ENCODE measurements around the gene C1GALT1C1L.
A peak's percentile ranks its signal among the peaks of the same experiment; 100 is the strongest.
"Not testable (repeated sequence)": the region's sequence is repeated elsewhere in the genome, so short reads cannot be mapped to it uniquely, and the experiment has no call there.

C1GALT1C1L gene

GRCh38 chr2:43653506-43653905 is 22.7 kb downstream of the C1GALT1C1L start:
- no peak for DNase-seq (ENCODE audit: low read depth in 2 of 2)

DNA sequence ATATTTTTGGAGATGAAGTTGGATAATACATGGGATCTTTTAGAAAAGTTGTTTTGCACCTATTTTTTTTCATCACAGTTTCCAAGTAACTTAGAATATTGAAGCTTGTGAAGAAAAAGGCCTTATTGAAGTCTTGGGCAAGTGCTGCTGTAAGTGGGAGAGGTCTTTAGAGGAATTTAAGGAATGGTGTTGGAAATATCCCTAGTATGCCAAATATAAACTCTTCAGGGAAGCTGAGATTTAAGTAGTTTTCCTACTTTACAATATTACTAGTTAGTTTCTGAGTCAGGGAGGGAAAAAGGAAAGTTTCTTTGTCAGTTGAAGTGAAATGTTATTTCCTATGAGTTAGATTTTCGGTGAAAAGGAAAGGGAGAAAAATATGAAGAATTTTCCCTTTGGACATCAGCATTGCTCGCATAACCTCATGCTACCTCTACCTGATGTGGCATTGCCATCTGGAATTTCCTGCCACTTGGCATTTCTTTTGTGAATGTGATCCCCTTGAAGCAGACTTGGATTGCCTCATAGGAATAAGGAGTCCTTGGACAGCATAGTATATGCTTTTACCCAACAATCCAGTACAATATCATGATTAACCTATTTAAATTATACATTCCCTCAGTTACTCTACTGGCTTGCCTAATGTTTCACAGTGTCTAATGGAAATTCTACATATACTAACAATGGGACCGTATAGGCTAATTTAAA is 27.1 kb downstream of the C1GALT1C1L start:
- DNase-seq (ENCODE audit: low read depth in 2 of 2), result no peak

GRCh38 chr2:43643680-43644079 is 32.5 kb downstream of the C1GALT1C1L start:
- DNase-seq (ENCODE audit: low read depth in 2 of 2), result no peak

DNA sequence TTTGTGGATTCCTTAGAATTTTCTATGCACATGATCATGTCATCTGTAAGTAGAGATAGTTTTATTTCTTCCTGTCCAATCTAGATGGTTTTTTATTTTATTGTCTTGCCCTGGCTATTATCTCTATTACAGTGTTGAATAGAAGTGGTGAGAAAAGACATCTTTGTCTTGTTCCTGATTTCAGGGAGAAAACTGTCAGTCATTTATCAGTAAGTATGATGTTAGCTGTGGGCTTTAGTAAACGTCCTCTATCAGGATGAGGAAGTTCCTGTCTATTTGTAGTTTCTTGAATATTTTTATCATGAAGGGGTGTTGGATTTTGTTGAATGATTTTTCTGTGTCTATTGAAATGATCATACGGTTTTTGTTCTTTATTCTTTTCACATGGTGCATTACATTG is 33.9 kb downstream of the C1GALT1C1L start:
- DNase-seq (ENCODE audit: low read depth in 2 of 2), result no peak

DNA sequence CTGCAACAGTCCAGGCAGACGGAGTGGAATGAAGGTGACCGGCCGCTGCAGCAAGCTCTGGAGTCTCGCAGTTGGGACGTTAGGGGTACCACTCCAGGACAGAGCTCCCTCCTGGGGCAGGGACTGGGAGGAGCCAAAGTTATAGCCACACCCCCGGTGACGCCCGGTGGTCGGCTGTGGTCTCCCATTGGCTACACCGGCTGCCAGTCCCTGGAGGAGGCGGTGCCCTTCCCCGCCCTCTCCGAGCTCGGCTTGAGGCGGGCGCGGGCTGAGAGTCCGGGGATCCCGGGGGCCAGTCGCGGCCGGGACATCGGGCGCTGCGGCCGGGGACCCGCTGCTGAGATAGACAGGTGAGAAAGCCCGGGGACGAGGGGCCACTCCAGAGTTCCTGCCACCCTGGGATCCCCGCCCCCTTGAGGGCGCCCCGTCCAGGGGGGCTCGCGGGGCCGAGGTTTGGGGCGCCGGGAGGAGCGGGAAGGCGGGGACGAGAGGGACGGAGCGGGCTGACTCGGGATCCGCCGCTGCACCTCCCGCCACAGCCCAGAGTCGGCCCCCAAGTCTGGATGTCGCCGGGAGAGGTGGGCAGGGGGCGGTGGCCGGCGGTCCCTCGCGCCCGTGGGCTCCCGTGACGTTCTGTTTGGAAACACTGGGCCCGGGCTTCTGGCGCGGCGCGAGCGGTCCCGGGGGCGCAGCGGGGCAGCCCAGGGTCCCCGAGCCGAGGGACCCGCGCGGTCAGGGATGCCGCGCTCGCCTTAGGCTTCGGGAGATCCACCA is 39.0 kb downstream of the C1GALT1C1L start, which contains the start of gene PLEKHH2:
TSS of gene PLEKHH2 (plus strand) at position 231 of the 774 bp plus-strand sequence. CDS start 7,414 bp downstream, outside the sequence.
- peak; percentile 74 to 80 for DNase-seq (ENCODE audit: low read depth in 2 of 2)

DNA sequence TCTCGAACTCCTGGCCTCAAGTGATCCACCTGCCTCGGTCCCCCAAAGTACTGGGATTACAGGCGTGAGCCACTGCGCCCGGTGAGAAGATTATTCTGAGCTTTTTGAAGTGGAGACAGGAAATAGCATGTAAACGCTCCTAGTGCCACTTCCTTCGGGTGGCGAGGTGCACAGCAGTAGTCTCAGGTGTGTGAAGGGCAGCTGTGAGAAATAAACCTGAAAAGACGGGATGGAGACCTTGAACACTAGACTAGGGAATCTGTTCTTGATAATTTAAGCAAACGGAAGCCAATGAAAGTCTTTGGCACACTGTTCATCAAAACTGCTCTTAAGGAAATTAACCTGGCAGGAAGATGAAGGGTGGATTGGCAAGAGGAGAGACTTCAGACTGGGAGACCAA is 39.6 kb downstream of the C1GALT1C1L start:
- no peak for DNase-seq (ENCODE audit: low read depth in 2 of 2)

GRCh38 chr2:43636153-43636552 is 40.1 kb downstream of the C1GALT1C1L start:
- not testable (repeated sequence) for DNase-seq (ENCODE audit: low read depth in 2 of 2)

GRCh38 chr2:43634604-43635306 is 41.5 kb downstream of the C1GALT1C1L start:
- DNase-seq (ENCODE audit: low read depth in 2 of 2), result no peak

- DNase-seq (ENCODE audit: low read depth in 2 of 2), result no peak
These were observed 44.5 kb downstream of the C1GALT1C1L start for GRCh38 chr2:43631618-43632317.

Data from stimulated activated CD4-positive, alpha-beta T cell treated with anti-CD3 and anti-CD28 coated beads, Interleukin-1b, Interleukin-23, amount 100 ng/mL, for 1 hour (primary cell).